ENCODE results near the gene SPECC1.

SPECC1 gene

DNA sequence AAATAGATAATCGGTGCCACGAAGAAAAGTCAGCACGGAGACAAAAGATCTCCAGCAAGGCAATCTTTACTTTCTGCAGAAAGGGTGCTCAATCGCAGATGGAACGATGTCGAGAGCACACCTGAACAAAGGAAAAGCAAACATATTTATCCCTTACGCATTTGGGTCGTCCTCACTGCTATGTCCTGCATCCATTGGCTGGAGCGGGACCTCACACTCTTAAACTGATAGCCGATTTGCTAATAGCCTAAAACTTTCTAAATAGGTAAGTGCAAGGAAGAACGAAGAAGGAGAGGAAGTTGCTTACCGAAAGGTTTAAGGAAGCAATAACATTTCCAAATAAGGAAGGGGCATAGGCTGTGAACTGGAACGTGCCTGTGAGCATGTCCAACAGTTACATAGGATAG is 30.4 kb upstream of the SPECC1 start:
- Mint-ChIP-seq H3K4me3 (peak overlapping the region; percentile 97 to 99 (median 98)), H3K4me1 (peaks cover 26% of the 10 kb centered on the region), H3K9me3 (no peaks in the 10 kb centered on the region), H3K27me3 (ENCODE audit: low read depth) (no peaks in the 10 kb centered on the region), H3K27ac (peak overlapping the region; percentile 98 to 99 (median 99)), H3K36me3 (ENCODE audit: low read depth) (peaks cover 17% of the 10 kb centered on the region)
- TF ChIP-seq, protein P1, sequence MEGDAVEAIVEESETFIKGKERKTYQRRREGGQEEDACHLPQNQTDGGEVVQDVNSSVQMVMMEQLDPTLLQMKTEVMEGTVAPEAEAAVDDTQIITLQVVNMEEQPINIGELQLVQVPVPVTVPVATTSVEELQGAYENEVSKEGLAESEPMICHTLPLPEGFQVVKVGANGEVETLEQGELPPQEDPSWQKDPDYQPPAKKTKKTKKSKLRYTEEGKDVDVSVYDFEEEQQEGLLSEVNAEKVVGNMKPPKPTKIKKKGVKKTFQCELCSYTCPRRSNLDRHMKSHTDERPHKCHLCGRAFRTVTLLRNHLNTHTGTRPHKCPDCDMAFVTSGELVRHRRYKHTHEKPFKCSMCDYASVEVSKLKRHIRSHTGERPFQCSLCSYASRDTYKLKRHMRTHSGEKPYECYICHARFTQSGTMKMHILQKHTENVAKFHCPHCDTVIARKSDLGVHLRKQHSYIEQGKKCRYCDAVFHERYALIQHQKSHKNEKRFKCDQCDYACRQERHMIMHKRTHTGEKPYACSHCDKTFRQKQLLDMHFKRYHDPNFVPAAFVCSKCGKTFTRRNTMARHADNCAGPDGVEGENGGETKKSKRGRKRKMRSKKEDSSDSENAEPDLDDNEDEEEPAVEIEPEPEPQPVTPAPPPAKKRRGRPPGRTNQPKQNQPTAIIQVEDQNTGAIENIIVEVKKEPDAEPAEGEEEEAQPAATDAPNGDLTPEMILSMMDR (IDR thresholded peaks at IDR 0.05; ENCODE audit: unreplicated experiment in 3 of 3) = no peak

DNA sequence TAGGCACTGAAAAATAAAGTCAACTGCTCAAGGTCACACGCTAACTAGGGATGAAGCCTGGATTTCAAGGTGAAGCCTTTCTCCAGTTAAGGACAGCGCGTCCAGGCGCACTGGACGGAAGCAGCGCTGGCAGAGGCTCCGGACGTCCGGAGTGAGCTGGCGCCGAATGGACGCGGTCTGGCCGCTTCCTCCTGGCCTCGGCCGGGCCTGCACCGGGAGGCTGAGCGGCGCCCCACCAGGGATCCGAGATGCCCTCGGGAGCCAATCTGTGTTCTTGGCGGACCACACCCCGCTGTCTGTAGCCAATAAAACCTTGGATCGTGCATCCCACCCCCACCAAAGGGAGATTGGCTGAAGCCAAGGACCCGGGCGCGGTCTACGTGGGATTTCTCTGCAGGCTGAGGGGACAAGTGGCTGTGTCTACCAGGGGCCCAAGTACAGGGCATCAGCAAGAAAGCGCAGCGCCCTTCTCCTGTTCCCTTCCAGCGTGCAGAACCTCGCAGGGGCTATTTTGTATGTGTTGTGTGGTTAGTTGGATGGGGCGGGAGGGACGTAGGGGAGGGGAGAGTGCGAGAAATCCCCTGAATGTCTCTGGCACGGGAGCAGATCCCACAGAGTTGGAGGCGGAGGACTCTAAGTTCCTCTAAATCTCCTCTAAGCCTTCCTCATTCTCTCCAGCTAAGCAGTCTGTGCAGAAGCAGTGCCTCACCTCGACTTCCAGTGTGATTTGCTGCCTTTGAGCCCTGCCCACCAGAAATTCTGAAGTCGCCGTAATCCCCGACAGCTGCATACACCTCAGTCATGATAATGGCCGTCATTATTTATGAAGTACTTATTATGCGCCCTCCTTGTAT is 29.0 kb upstream of the SPECC1 start:
- Mint-ChIP-seq H3K4me1 (peaks cover 25% of the 10 kb centered on the region), H3K27ac (peak overlapping the region in 1 of 3 experiments; percentile 45), H3K4me3 (peak overlapping the region; percentile 2 to 60 (median 59)), H3K36me3 (ENCODE audit: low read depth) (peaks cover 8% of the 10 kb centered on the region), H3K9me3 (no peaks in the 10 kb centered on the region), H3K27me3 (ENCODE audit: low read depth) (no peaks in the 10 kb centered on the region)
- TF ChIP-seq, protein P1 (IDR thresholded peaks at IDR 0.05; ENCODE audit: unreplicated experiment in 3 of 3) = no peak

DNA sequence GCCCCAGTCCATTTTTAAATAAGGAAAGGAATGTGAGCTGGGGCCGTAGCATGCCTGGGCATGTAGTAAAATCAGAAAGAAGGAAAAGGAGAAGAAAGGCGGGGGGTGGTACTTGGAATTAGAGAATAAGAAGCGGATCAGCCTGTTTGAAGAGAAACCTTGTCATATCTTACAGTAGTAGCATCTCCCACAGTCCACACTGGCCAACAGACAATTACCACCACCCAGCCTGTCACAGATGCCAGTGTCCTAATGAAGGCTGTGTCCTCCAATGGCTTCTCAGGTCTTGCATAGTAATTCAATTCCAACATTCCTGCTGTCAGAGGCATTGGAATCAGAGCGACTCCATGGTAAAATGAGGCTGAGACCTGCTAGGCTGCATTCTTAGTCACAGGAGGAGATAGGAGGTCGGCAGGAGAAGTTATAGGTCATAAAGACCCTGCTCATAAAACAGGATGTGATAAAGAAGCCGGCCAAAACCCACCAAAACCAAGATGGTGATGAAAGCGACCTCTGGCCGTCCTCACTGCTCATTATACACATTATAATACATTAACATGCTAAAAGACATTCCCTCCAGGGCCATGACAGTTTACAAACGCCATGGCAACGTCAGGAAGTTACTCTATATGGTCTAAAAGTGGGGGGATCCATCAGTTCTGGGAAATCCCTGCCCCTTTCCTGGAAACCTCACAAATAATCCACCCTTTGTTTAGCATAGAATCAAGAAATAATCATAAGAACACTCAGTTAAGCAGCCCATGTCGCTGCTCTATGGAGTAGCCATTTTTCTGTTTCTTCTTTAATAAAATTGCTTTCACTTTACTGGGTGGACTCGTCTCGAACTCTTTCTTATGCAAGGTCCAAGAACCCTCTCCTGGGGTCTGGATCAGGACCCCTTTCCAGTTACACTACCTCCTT is 22.0 kb upstream of the SPECC1 start:
- Mint-ChIP-seq H3K4me3 (no peak overlapping the region), H3K36me3 (ENCODE audit: low read depth) (no peaks in the 10 kb centered on the region), H3K27ac (no peak overlapping the region), H3K27me3 (ENCODE audit: low read depth) (peaks cover 17% of the 10 kb centered on the region), H3K4me1 (no peaks in the 10 kb centered on the region), H3K9me3 (no peaks in the 10 kb centered on the region)
- TF ChIP-seq, protein P1 (IDR thresholded peaks at IDR 0.05; ENCODE audit: unreplicated experiment in 3 of 3) = no peak

DNA sequence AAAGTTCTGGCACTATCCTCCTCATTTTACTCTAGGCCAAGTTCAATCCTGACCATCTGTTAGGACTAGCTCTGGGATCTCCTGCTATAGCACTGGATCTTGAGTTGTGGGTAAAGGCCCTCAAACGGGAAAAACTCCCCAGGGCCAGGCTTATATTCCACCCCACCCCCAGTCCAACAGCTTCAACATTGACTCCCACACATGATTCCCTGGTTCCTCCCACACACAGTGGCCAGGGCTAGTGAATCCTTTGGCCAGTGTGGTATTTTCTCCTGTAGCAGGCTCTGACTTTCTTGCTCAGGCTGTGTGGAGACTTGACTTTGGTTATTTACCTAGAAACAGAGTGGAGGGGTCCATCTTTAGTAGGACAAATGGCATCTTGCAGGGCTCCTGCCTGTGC is 21.3 kb upstream of the SPECC1 start:
- H3K4me3 Mint-ChIP-seq = no peak overlapping the region
- TF ChIP-seq, protein P1 (IDR thresholded peaks at IDR 0.05; ENCODE audit: unreplicated experiment in 3 of 3) = no peak
- H3K4me1 Mint-ChIP-seq = no peaks in the 10 kb centered on the region
- H3K9me3 Mint-ChIP-seq = no peaks in the 10 kb centered on the region
- no peaks in the 10 kb centered on the region for H3K36me3 Mint-ChIP-seq (ENCODE audit: low read depth)
- H3K27ac Mint-ChIP-seq = no peak overlapping the region
- H3K27me3 Mint-ChIP-seq (ENCODE audit: low read depth) = peaks cover 23% of the 10 kb centered on the region

DNA sequence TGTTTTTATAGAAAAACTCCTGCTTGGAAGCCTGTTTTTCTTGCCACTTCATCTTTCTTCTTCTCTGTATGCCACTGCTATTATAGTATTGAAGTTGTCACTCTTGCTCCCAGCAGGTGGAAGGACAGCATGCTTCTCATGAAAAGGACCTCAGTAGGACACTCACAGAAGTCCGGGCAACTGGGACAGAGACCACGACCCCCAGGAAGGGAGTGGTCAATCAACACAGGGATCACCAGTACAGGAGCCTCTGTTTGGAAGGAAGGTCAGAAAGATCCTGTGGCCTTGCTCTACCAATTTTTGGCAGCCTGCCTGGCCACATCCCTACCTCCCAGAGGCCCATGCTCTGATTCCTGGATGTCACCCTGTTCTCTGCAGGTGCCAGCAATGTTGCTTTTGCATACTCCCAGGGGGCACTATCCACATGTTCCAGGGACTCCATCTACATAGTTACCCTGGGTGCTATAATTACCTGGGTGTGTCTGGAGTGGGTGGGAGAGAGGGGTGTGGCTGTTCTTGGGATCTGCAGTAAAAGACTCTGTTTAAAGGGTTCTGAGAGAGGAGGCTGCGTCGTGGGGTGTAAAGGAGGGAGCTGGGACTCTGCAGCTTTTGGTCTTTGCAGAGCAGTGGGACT is 17.8 kb upstream of the SPECC1 start:
- no peaks in the 10 kb centered on the region for H3K4me1 Mint-ChIP-seq
- no peak overlapping the region for H3K27ac Mint-ChIP-seq
- no peak overlapping the region for H3K4me3 Mint-ChIP-seq
- peaks cover 27% of the 10 kb centered on the region for H3K27me3 Mint-ChIP-seq (ENCODE audit: low read depth)
- TF ChIP-seq, protein P1 (IDR thresholded peaks at IDR 0.05; ENCODE audit: unreplicated experiment in 3 of 3) = no peak
- H3K9me3 Mint-ChIP-seq = no peaks in the 10 kb centered on the region
- H3K36me3 Mint-ChIP-seq (ENCODE audit: low read depth) = no peaks in the 10 kb centered on the region
